Measurements from ENCODE around the gene PADI3. TPM values are rescaled to one million over a fixed set of nuclear protein-coding genes. Genes with fewer than 3 reads are reported as not detected.

PADI3 gene
- total and polyA plus RNA-seq, 2 of the 4 experiments (the other 2 are of a cell fraction) = not detected

GRCh38 chr1:17205652-17206051, 43.2 kb upstream of the PADI3 start (continued):
- TF ChIP-seq ELK1 (IDR thresholded peaks at IDR 0.05; ENCODE audit: borderline replicate concordance, low read depth, low read length) = no peak
- TF ChIP-seq USF2 (IDR thresholded peaks at IDR 0.05; ENCODE audit: low read depth, low read length) = no peak

- Histone ChIP-seq H3K79me1 (ENCODE audit: low read depth in 1 of 2, low read length in 2 of 2) (no peaks in the 10 kb centered on the region), H2AK5ac (ENCODE audit: low read depth, low read length) (no peak overlapping the region), H3K18ac (ENCODE audit: low read depth, low read length) (no peak overlapping the region), H2BK5ac (ENCODE audit: low read depth, low read length, poor library complexity, severe bottlenecking) (no peak overlapping the region), H3K4me1 (ENCODE audit: control insufficient read depth, insufficient read depth, low read length) (peaks cover 2% of the 10 kb centered on the region), H4K8ac (ENCODE audit: low read depth in 2 of 2, low read length in 2 of 2) (no peak overlapping the region), H3K4me3 (ENCODE audit: insufficient read depth, low read depth, low read length) (no peak overlapping the region), H2AFZ (replicated peaks; ENCODE audit: low read length, poor library complexity) (no peak overlapping the region), H4K5ac (ENCODE audit: low read depth, low read length) (no peak overlapping the region), H3K27ac (ENCODE audit: insufficient read depth, low read length) (no peak overlapping the region), H3K14ac (replicated peaks; ENCODE audit: low read depth, low read length) (no peak overlapping the region), H3K9me3 (ENCODE audit: control insufficient read depth, insufficient read depth, low read length) (no peaks in the 10 kb centered on the region), H2AK9ac (replicated peaks; ENCODE audit: low read depth, low read length, poor library complexity) (peak overlapping the region; percentile 79), H3K56ac (ENCODE audit: extremely low read depth, insufficient read depth, low read length) (no peak overlapping the region), H3K9ac (ENCODE audit: low read depth, low read length) (no peak overlapping the region), H3K9me1 (ENCODE audit: insufficient read depth, low read length) (peaks cover 16% of the 10 kb centered on the region; the same call in 1 of the 2 replicates), H4K20me1 (ENCODE audit: insufficient read depth, low read length) (no peaks in the 10 kb centered on the region), H2BK15ac (ENCODE audit: low read depth, low read length) (no peak overlapping the region; the same call in 2 of the 3 replicates), H2BK120ac (ENCODE audit: low read depth, low read length) (no peak overlapping the region), H3K27me3 (ENCODE audit: control insufficient read depth, insufficient read depth, low read length) (peaks cover 6% of the 10 kb centered on the region), H3K4me2 (ENCODE audit: low read depth, low read length) (no peak overlapping the region), H3K4ac (ENCODE audit: low read depth, low read length) (no peak overlapping the region), H2BK20ac (ENCODE audit: low read depth, low read length) (no peak overlapping the region), H4K91ac (ENCODE audit: insufficient read depth, low read depth, low read length) (no peak overlapping the region), H3K36me3 (ENCODE audit: control insufficient read depth, insufficient read depth, low read length) (no peaks in the 10 kb centered on the region), H3K23ac (ENCODE audit: low read depth, low read length) (no peak overlapping the region)
- POLR2A ChIA-PET (ENCODE audit: unreplicated experiment) = no interaction called here
- in situ Hi-C loops (cut with MboI; ENCODE audit: low sequenced_read_pairs) (no loop called here), intact Hi-C loops (cut with micrococcal nuclease) (no loop called here), dilution Hi-C loops (cut with HindIII; ENCODE audit: low sequenced_read_pairs, unreplicated experiment) (no loop called here)
- CTCF ChIA-PET = interaction anchor here (1.2 kb wide), 1 partner anchor 80 kb away, joined by 6 read pairs; no protein-coding TSS in a partner anchor
- DNase-seq (no peak), ATAC-seq (ENCODE audit: low read depth) (no peak)
- no CpG with 5 or more reads among the region's 4 CpGs for WGBS, 2 experiments (ENCODE audit: extremely low coverage in 2 of 2, insufficient read length in 1 of 2)
- no TSS peak for BruUV-seq (replicated peaks)
- TF ChIP-seq USF2 (IDR thresholded peaks at IDR 0.05; ENCODE audit: low read depth, low read length) (no peak), MAZ (IDR thresholded peaks at IDR 0.05; ENCODE audit: borderline replicate concordance, low read depth, low read length) (no peak), RAD21 (IDR thresholded peaks at IDR 0.05; ENCODE audit: low read length) (no peak), SMC3 (IDR thresholded peaks at IDR 0.05; ENCODE audit: low read depth, low read length) (no peak), MXI1 (IDR thresholded peaks at IDR 0.05; ENCODE audit: borderline replicate concordance, low read depth, low read length) (no peak), MAFK (IDR thresholded peaks at IDR 0.05; ENCODE audit: low read depth, low read length) (no peak), CHD1 (IDR thresholded peaks at IDR 0.05; ENCODE audit: low read depth, low read length) (no peak), FOS (IDR thresholded peaks at IDR 0.05; ENCODE audit: low read depth, low read length) (no peak), BHLHE40 (IDR thresholded peaks at IDR 0.05; ENCODE audit: low read depth, low read length) (no peak), ELK1 (IDR thresholded peaks at IDR 0.05; ENCODE audit: borderline replicate concordance, low read depth, low read length) (no peak)
Measured at GRCh38 chr1:17206196-17206595, 42.7 kb upstream of the PADI3 start.
